Panc1 (cell line): ENCODE results near the gene TMEM248.

Experiments used
- CTCF ChIP-seq: fragments of 450-650 bp; IDR thresholded peaks from 2 replicates; pipeline ENCODE4 v1.5.1; 2017; ENCODE audit warnings: mild to moderate bottlenecking
- POLR2AphosphoS5 ChIP-seq: IDR thresholded peaks from 2 replicates; pipeline ENCODE4 v1.6.1; 2012; ENCODE audit warnings: mild to moderate bottlenecking, low read depth, low read length, moderate library complexity
- REST ChIP-seq, 2 experiments: IDR thresholded peaks; 2 replicates each; pipeline ENCODE4 v1.6.1; 2011 to 2012; ENCODE audit warnings: low read depth in 2 of 2, control low read depth in 1 of 2, low read length in 1 of 2, mild to moderate bottlenecking in 1 of 2, moderate library complexity in 1 of 2; ENCODE audit not compliant: insufficient read depth in 1 of 2
- SIN3A ChIP-seq: IDR thresholded peaks from 2 replicates; pipeline ENCODE4 v1.6.1; 2012; ENCODE audit warnings: low read depth, mild to moderate bottlenecking, low read length, moderate library complexity, borderline replicate concordance; ENCODE audit not compliant: insufficient read depth
- TCF7L2 ChIP-seq: IDR thresholded peaks from 2 replicates; pipeline ENCODE4 v1.6.1; 2011; ENCODE audit warnings: mild to moderate bottlenecking, low read depth, low read length, inconsistent platforms

GRCh38 chr7:66905278-66905677 is 15.7 kb upstream of the TMEM248 start:
- no peak for TF ChIP-seq CTCF
- no peak for TF ChIP-seq POLR2AphosphoS5
- TF ChIP-seq REST (IDR thresholded peaks at IDR 0.05; ENCODE audit: insufficient read depth in 1 of 2, low read depth in 2 of 2, low read length in 1 of 2), result no peak
- TF ChIP-seq TCF7L2, result no peak
- no peak for TF ChIP-seq SIN3A
